NCI-H82 treated with DMSO at 0.1 percent for 48 hours (cell line): ENCODE measurements around the gene GNAS.
"Not testable (repeated sequence)": the region's sequence is repeated elsewhere in the genome, so short reads cannot be mapped to it uniquely, and the experiment has no call there.

ENCODE experiments used
- DNase-seq: peaks from one replicate; lab custom pipeline; 2025; ENCODE audit not compliant: unreplicated experiment; lab: John Stamatoyannopoulos, UW

The GNAS gene

DNA sequence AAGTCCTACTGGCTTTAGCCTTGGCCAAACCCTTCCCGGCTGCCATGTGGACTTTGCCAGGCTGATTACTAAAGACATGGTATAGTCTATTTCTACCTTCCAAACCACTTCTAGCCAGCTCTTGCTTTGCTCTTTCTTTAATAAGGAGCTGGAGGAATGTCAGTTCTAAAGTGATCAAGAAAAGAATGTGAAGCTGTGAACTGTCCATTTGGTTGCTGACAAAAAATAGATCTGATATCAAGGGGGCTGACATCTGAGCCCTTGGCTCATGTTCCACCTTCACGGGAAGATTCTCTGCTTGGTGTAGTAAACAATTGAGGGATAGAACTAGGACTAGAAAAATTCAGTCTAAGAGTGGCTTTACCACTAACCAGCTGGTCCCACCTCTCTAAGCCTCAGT lies 24.4 kb upstream of the GNAS start:
- DNase-seq = no peak

DNA sequence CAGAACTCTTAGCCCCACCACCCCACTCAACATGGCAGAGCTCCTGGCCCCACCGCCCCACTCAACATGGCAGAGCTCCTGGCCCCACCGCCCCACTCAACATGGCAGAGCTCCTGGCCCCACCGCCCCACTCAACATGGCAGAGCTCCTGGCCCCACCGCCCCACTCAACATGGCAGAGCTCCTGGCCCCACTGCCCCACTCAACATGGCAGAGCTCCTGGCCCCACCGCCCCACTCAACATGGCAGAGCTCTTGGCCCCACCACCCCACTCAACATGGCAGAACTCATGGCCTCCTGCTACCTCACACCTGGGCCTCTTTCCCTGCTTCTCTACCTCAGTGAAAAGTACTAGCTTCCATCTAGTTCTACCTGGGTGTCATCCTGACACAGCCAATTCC lies 23.7 kb upstream of the GNAS start:
- DNase-seq = not testable (repeated sequence)

DNA sequence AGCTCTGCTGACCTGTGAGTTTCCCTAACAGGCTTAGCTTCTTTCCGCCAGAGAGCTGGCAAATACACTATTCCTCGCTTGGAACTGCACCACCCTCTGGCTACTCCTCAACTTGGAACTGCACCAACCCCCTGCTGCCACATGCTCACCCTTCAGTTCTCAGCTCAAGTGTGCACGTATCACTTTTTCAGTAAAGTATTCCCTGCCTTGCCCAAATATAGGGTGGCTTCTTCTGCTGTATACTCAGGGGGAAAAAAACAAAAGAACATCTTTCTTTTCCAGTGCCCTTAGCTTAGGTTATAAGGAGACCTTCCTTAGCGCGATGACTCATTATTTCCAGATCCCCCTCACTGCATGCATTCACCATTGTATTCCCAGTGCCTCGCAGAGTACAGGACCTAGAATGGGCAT lies 23.0 kb upstream of the GNAS start:
- no peak for DNase-seq

DNA sequence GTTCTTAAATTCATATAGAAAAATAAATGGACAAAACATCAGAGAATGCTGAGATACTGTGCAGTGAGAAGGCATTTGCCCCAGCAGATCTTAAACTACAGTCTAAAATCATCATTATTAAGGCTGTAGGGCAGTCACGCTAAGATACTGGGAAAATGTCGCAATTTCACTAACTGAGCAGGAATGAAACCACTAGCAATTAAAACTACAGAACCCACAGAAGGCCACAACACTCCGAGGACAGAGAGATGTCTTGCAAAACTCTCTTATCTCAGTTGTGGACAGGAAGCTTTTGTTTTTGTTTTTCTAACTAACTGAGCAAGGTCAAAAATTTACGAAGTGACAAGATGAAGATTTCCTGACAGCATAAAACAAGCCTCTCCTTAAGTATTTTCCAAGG lies 20.1 kb upstream of the GNAS start:
- no peak for DNase-seq

DNA sequence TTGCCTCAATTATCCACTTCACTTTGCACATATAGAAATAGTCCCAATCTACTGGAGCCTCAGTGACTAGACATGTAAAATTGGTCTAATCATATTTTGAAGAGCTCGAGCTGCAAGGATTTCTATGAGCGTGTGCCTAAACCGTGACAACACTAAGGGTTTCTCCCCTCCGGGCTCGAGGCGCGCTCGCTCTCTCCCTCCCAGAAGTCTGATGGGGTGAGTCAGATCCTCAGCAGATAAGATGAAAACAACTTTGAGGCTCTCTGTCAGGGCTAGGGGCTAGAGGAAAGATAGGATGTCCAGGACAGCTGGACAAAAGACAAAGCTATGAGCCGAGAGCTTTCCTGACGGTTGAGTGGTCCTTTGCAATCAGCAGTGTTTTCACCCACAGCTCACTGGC lies 18.6 kb upstream of the GNAS start:
- no peak for DNase-seq

DNA sequence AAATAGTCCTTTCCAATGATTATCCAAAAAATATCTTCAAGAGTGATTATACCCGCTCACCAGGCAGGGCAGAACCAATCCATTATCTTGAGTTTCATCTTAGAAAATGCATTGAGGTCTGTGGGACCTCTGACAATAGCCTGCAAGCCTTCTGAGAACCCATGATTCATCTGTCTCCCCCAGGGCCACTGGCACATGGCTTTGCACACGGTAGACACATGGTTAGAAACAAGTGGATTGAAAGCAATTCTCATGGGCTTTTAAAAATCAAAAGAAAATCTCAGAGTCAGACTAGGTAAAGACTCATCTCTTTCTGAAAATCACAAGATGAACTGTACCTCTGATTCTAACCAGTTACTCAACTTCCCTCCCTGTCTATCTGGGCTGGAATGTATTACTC lies 17.3 kb upstream of the GNAS start:
- no peak for DNase-seq

DNA sequence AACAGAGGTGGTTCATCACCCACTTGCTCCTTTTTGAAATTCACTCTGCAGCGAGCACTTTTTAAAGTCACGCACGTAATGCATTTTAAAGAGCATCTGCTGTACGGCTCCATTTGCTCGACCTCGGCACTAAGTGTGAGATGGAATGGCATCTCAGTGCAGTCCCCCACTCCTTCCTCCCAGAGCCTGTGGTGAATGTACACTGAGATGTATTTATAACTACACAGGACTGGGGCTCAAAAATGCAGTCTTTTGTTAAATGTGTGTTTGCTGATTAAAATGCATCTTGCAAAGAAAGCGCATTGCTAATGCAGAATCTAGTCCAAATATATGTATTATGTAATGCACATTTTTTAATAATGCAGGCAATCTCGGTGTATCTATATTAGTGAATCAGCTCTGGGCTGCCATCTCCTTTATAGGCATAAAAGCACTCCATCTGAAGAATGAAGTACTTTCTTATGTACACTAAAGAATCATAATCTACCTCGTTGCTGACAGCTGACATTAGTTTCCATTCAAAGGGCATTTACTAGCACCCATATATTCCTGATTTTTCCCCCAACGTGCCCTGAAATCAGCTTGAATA lies 15.8 kb upstream of the GNAS start:
- DNase-seq = no peak

DNA sequence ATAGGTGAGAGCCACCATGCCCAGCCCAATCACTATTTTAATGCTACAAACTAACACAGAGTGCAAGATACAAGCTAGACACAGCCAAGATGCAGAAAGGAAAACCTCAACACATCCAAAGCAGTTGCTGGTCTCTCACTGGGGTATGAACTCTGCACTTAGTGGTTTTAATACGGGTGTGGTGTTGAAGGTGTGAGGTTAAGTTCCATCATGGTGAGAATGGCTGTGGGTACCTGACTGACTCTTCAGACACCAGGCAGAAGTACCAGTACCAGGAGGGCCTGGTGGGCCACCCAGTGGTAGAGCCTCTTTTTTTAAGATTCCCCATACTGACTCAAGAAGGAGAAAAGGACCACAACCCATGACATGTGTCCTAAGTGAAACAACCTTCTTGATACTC lies 14.8 kb upstream of the GNAS start:
- no peak for DNase-seq

DNA sequence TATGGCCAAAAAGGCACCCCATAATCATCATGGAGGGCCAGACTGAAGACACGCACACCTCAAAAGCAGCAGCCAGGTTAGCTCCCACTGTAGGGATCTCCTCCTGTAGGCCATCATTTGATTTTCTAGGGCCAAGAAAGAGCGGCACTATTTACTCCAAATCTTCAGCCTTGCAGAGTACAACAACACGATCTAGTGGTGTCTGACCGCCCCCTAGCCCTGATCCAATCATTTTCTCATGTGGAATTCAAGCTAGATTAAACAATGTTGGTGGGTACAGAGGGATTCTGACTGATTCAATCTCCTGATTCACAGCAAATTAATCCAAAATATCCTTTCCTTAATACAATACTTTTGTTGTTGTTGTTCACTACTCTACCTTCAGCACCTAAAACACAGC lies 14.3 kb upstream of the GNAS start:
- no peak for DNase-seq

DNA sequence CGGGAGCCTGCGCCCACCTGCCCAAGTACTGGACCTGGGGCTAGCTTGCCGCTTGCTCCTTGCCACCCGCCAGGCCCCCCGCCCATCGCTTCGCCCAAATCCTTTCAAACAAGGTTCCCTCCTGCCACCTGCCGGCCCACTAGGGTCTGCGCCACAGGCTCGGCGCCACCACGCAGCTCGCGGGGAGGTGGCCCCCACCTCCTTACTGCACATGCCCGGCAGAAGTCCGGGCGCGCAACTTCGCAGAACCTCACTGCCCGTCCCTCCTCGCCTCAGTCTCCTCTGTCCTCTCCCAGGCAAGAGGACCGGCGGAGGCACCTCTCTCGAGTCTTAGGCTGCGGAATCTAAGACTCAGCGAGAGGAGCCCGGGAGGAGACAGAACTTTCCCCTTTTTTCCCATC lies 13.0 kb upstream of the GNAS start:
- DNase-seq = no peak

DNA sequence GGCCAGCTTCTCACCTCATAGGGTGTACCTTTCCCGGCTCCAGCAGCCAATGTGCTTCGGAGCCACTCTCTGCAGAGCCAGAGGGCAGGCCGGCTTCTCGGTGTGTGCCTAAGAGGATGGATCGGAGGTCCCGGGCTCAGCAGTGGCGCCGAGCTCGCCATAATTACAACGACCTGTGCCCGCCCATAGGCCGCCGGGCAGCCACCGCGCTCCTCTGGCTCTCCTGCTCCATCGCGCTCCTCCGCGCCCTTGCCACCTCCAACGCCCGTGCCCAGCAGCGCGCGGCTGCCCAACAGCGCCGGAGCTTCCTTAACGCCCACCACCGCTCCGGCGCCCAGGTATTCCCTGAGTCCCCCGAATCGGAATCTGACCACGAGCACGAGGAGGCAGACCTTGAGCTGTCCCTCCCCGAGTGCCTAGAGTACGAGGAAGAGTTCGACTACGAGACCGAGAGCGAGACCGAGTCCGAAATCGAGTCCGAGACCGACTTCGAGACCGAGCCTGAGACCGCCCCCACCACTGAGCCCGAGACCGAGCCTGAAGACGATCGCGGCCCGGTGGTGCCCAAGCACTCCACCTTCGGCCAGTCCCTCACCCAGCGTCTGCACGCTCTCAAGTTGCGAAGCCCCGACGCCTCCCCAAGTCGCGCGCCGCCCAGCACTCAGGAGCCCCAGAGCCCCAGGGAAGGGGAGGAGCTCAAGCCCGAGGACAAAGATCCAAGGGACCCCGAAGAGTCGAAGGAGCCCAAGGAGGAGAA lies 12.3 kb upstream of the GNAS start:
- no peak for DNase-seq

DNA sequence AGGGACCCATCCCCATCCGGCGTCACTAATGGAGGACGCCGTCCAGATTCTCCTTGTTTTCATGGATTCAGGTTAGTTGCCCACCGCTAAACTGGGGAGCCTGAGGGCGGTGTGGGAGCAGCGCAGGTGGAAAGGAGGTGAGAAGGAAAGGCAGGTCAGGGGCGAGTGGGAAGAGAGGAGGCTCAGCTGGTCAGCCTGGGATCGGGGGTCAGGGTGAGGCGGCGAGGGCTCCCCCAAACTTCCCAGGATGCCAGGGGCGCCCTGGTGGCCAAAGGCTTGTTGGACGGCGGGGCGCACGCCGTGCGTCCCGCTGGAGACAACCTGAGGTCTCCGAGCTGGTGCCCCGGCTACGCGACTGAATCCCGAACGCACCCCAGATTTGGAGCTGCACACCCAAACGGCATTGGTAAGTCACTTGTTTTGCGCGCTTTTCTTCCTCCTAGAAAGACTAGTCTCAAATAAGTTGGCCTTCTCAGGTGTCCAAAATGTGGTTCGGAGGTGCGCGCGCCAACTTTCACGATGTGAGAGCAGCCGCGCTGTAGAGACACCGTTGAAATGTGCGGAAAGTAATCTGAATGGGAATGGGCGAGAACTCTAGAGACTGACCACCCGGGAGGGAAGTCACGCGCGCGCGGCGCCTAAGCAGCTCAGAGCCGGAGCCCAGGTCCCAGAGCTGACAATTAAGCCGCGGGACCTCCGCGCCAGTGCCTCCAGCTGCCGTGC lies 11.5 kb upstream of the GNAS start:
- no peak for DNase-seq

DNA sequence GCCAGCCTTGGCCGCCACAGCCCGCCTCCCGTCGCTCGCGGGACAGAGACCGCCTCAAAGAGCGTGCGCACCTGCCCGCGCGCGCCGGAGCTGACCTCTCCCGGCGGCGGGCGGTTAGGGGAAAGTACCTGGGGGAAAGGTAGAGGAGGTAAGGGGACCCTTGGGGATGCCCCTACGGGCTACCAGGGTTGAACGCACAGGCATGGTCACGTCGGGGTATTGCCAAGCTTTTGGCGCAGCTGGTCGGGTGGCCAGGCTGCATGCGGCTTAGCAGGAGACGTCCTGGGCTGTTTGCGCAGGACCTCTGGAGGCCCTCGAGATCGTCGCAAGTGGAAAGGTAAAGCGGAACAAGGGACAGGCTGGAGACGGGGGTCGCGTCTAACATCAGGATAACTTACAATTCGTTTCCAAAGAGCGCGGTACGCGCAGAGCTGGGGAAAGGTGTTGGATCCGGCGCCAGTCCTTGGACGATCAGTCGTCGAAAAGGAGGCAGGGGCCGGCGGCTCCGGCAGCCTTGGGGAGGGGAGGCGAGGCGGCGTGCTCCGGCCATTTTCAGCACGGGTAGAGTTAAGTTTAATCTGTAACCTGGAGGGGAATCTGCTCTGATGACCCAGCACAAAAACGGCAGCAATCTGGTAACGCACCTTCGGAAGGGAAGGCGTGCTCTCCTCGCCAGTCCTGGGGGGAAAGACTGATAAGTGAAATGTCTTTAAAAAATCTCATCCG lies 10.8 kb upstream of the GNAS start:
- DNase-seq = no peak

DNA sequence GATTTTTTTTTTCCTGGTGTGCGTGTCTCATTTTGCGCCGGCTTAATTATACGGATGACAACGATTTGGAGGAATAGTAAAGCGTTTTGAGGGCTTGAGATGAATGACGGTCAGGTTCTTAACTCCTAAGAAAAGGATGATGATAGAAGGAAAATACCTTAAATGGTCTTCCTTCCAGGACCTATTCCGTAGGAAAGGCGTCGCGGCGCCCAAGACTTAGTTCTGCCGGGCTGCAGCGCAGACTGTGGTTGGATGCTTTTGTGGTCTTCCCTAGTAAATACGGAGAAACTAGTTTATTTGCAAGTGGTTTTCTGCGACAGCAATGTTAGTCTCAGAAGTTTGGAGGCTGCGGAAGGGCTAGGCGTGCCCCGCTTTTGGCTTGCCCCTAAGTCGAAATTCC lies 10.2 kb upstream of the GNAS start:
- no peak for DNase-seq

DNA sequence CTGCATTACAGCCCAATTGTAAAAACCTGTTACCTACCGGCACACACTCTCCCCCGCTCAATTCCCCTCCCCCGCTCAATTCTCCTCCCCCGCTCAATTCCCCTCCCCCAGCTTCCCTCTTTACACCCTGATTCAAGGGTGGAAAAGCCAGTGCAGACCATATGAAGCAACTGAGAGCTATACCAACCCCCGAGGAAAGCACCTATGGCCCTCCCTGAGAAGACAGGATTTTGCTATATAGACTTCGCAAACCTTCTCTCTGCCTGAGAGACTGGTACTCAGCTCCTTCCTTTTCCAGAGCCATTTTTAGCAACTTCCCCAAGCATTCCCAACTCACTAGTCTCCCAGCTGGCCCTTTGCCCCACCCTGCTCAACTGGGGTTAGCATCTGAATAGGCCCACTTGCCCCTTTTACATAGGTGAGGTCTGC lies 9.4 kb upstream of the GNAS start:
- DNase-seq = no peak

DNA sequence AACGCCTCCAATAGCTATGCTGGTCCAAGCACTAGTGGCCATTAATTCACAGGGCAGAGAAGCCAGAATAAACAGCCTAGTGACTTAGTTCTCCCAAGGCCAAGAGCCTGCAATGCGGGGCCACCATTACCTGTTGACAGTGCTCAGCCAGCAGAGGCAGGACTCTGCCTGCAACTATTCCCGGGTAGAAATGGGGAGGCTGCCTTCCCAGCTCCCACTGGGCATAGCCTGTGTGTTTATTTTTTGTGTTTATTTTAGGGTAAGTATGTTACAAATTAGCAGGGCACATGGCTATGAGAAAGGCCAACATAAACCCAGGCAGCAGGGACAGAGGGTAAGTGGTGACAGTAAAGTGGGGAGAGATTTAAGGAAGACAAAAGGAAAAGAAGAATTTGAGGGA lies 6.8 kb upstream of the GNAS start:
- no peak for DNase-seq

DNA sequence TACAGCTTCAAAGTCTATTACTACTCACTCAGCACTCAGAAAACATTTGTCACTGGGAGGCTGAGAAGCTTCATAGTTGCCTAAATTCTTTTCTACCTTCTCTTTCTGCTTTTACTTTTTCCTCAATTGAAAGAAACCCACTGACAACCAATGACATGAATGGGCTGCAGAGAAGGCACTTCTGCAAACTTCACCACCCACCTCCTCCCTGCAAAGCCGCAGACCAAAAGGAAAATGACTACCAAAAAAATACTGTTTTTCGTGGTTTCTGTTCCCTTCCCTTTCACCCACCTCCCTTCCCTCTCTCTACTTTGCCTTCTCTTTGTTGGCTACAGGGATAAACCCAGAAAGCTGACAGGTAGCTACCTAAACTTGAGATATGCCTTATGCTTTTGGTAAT lies 5.1 kb upstream of the GNAS start:
- DNase-seq = no peak

DNA sequence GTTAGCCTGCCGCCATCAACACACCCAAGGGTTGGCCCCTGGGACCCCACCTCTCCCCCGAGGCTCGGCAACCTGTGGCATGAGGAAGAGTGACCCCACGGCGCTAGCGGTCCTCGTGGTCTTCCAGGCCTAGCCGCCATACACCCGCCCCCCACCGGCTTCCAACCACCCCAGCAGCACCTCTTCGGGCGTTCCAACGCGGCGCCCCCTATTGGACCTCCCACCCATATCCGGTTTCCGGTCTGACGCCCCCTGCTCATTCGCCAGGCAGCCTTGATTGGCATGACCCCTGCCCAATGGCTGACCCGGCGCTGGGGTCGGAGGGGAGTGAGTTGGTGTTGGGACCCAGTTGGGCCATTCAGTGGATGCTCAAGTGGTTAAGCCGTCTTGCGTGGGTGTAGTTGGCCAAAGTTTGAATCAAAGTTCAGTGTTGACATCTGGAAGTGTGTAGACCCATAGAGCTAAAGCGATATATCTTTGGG lies 1.8 kb upstream of the GNAS start, which contains the start of gene GNAS-AS1:
TSS of gene GNAS-AS1 (minus strand) at position 210 of the 482 bp plus-strand sequence.
- DNase-seq = no peak

DNA sequence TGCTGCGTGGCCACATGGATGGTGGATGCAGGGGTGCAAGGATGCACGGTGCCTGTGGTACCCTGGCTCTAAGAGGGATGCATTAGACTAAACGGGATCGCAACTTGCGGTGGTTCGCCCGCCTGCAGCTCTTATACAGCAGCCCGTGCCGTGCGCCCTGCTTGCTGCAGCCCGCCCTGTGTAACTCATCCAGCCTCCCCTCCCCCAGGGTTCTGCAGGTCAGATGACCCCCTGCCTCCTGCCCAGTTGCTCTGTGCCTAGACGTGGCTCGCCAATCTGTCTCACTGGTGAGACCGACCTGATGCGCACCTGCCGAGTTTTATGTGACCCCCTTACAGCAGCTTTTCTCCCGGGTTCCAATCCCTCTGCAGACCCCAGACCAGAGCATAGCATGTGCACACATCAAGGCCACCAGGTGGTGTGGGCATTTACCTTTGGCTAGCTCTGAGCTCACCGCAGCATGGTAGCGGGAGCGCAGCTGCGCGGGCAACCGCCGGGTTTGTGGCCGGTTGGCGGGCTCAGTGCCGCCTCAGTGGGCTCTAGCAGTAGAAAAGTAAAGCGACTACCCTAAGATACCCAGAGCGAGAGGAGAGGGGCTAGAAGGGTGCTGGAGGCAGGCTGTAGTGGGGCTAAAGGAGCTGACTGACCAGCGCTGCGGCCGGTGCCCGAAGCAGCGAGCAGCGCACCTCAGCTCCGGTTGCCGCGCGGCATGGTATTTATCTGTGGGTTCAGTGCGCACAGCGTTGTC lies 1.1 kb upstream of the GNAS start:
- DNase-seq = no peak

DNA sequence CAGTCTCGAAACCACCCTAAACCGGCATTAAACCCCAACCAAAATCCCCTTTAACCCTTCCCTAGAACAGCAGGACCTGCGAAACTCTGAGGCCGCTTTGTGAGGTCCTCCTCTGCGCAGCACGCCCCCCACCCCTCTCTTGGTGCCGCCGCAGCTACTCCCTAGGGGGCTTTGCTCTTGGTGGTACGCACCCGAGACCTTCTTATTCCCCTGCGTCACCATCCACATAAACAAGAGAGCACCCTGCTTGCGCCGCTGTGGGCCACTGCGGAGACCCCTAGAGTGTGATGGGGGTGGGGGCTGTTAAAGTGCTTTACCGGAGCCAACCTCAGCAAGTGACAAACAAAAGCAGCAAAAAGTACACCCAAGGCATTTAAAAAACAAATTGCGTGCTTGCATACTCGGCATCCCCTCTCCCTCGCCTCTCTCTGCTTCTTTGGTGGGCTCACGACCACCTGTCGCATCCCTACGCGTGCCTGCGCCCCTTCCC lies 502 bp upstream of the GNAS start:
- DNase-seq = no peak

DNA sequence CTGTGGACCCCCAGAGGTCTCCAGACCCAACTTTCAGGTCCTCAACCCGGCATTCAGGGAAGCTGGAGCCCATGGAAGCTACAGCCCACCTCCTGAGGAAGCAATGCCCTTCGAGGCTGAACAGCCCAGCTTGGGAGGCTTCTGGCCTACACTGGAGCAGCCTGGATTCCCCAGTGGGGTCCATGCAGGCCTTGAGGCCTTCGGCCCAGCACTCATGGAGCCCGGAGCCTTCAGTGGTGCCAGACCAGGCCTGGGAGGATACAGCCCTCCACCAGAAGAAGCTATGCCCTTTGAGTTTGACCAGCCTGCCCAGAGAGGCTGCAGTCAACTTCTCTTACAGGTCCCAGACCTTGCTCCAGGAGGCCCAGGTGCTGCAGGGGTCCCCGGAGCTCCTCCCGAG lies 950 bp downstream of the GNAS start:
- no peak for DNase-seq
